PC-9 (cell line): Measurements from ENCODE around the gene SLC7A14. TPM values are rescaled to one million over a fixed set of nuclear protein-coding genes. Genes with fewer than 3 reads are reported as not detected.

ENCODE experiments used
- BruUV-seq: library from RNA; stranded (reverse); fragments of 400-500 nt; replicated peaks from 2 replicates; lab custom pipeline; 2021; lab: Mats Ljungman, UMichigan
- CTCF ChIA-PET: fragments of 300-600 bp; sonication (Branson Sonifier 250); formaldehyde crosslinking; loops from one replicate; lab custom pipeline; 2022; ENCODE audit warnings: antibody characterized with exemption; lab: Charles Lee
- POLR2A ChIA-PET: fragments of 300-600 bp; sonication (Branson Sonifier 250); formaldehyde crosslinking; loops from one replicate; lab custom pipeline; 2022; ENCODE audit warnings: antibody characterized with exemption; ENCODE audit not compliant: unreplicated experiment; lab: Charles Lee
- DNase-seq, 2 experiments: peaks; one replicate each; pipeline versions ENCODE4 v3.0.0 to v3.0.0-alpha.2; 2015 to 2022; ENCODE audit warnings: mixed read lengths in 1 of 2
- H2AFZ ChIP-seq: fragments of 200-600 bp; sonication (generic); 2 replicates; pipeline ENCODE4 v1.8.1; 2017; ENCODE audit warnings: antibody characterized with exemption
- H3F3A ChIP-seq: fragments of 200-600 bp; sonication (generic); 2 replicates; pipeline ENCODE4 v1.8.1; 2017; ENCODE audit warnings: antibody characterized with exemption, mild to moderate bottlenecking, low read depth; ENCODE audit not compliant: insufficient read depth
- H3K27ac ChIP-seq: fragments of 200-600 bp; sonication (generic); 2 replicates; pipeline ENCODE4 v1.6.1; 2016; ENCODE audit warnings: mixed run types
- H3K27me3 ChIP-seq: fragments of 200-600 bp; sonication (generic); 2 replicates; pipeline ENCODE4 v1.6.1; 2016; ENCODE audit warnings: low read depth, mixed run types; ENCODE audit not compliant: insufficient read depth
- H3K36me3 ChIP-seq: fragments of 200-600 bp; sonication (generic); 2 replicates; pipeline ENCODE4 v1.6.1; 2016; ENCODE audit warnings: low read depth, mixed run types
- H3K4me1 ChIP-seq: fragments of 200-600 bp; sonication (generic); replicated peaks from 2 replicates; pipeline ENCODE4 v1.6.1; 2016; ENCODE audit warnings: mixed run types; ENCODE audit not compliant: insufficient read depth
- H3K4me2 ChIP-seq: fragments of 200-600 bp; sonication (generic); 2 replicates; pipeline ENCODE4 v1.6.1; 2017; ENCODE audit warnings: mixed run types
- H3K4me3 ChIP-seq: fragments of 200-600 bp; sonication (generic); 2 replicates; pipeline ENCODE4 v1.6.1; 2016; ENCODE audit warnings: mixed run types
- H3K79me2 ChIP-seq: fragments of 200-600 bp; sonication (generic); 2 replicates; pipeline ENCODE4 v1.6.1; 2017; ENCODE audit warnings: low read depth, mixed run types
- H3K9me2 ChIP-seq: fragments of 200-600 bp; sonication (generic); 2 replicates; pipeline ENCODE4 v1.8.1; 2017; ENCODE audit warnings: mild to moderate bottlenecking; ENCODE audit not compliant: insufficient read depth
- H3K9me3 ChIP-seq: fragments of 200-600 bp; sonication (generic); 2 replicates; pipeline ENCODE4 v1.8.1; 2016; ENCODE audit warnings: low read depth; ENCODE audit not compliant: insufficient read depth
- H4K20me1 ChIP-seq: fragments of 200-600 bp; sonication (generic); 2 replicates; pipeline ENCODE4 v1.8.1; 2017; ENCODE audit not compliant: insufficient read depth
- EZH2 ChIP-seq: fragments of 200-600 bp; sonication (generic); IDR thresholded peaks from 2 replicates; pipeline ENCODE4 v1.8.0; 2017; ENCODE audit warnings: antibody characterized with exemption, low read depth
- intact Hi-C: fragments of 100-400 bp; cut with micrococcal nuclease; formaldehyde crosslinking; loops from one replicate; pipeline ENCODE4 v1.10.0; 2022; ENCODE audit not compliant: unreplicated experiment
- total RNA-seq: library from RNA; stranded (reverse); gene quantifications from 2 replicates; pipeline ENCODE4 v1.2.3, GENCODE V29; 2021
- TF ChIP-seq, protein P1 (sequence below): fragments of 200-600 bp; sonication (generic); conservative IDR thresholded peaks from 2 replicates; pipeline ENCODE4 v1.6.1; 2017; ENCODE audit warnings: mixed run types, antibody characterized with exemption, mild to moderate bottlenecking, moderate library complexity

The SLC7A14 gene
- total RNA-seq, 1 experiment from 2014 or later, result not detected

GRCh38 chr3:170500995-170501394 is 84.9 kb downstream of the SLC7A14 start:
- Histone ChIP-seq H3K36me3 (no peaks in the 10 kb centered on the region; the same call in 1 of the 2 replicates), H3K4me3 (no peak overlapping the region), H3K27me3 (no peaks in the 10 kb centered on the region), H3K9me3 (no peaks in the 10 kb centered on the region), H3K4me1 (peaks cover 6% of the 10 kb centered on the region), H3K79me2 (no peaks in the 10 kb centered on the region), H2AFZ (no peak overlapping the region), H3F3A (no peaks in the 10 kb centered on the region), H3K4me2 (no peak overlapping the region), H3K9me2 (no peaks in the 10 kb centered on the region), H3K27ac (no peak overlapping the region), H4K20me1 (no peaks in the 10 kb centered on the region)
- no peak for TF ChIP-seq EZH2
- TF ChIP-seq, protein P1, sequence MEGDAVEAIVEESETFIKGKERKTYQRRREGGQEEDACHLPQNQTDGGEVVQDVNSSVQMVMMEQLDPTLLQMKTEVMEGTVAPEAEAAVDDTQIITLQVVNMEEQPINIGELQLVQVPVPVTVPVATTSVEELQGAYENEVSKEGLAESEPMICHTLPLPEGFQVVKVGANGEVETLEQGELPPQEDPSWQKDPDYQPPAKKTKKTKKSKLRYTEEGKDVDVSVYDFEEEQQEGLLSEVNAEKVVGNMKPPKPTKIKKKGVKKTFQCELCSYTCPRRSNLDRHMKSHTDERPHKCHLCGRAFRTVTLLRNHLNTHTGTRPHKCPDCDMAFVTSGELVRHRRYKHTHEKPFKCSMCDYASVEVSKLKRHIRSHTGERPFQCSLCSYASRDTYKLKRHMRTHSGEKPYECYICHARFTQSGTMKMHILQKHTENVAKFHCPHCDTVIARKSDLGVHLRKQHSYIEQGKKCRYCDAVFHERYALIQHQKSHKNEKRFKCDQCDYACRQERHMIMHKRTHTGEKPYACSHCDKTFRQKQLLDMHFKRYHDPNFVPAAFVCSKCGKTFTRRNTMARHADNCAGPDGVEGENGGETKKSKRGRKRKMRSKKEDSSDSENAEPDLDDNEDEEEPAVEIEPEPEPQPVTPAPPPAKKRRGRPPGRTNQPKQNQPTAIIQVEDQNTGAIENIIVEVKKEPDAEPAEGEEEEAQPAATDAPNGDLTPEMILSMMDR, result no peak
- POLR2A ChIA-PET, result interaction anchor here (0.6 kb wide), 1 partner anchor 87 kb away, joined by 9 read pairs; no protein-coding TSS in a partner anchor
- no TSS peak for BruUV-seq
- DNase-seq, result no peak
- CTCF ChIA-PET, result interaction anchor here (0.5 kb wide), 1 partner anchor 391 kb away, joined by 3 read pairs; no protein-coding TSS in a partner anchor
- intact Hi-C loops, result no loop called here

DNA sequence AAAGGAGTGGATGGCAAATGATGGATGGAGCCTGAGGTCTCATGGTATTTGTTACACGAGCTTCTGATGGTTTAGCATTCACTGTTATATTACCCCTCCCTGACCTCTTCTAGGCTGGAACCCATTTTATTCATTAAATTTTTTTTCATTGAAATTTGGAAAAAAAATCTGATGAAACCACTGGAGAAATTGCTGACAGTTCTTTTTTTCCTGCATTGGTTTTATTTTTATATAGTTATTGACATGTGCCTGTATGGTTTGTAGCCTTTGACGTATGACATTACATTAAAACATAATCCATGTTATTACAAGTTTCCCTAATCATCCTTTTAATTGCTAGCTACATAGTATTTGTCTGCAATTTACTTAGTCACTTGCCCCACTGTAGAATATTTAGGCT is 85.4 kb downstream of the SLC7A14 start:
- POLR2A ChIA-PET, result interaction anchor here (0.6 kb wide), 1 partner anchor 88 kb away, joined by 9 read pairs; no protein-coding TSS in a partner anchor
- Histone ChIP-seq H3K27ac (no peak overlapping the region), H4K20me1 (no peaks in the 10 kb centered on the region), H2AFZ (no peak overlapping the region), H3K9me3 (no peaks in the 10 kb centered on the region), H3K27me3 (no peaks in the 10 kb centered on the region), H3K4me1 (peaks cover 6% of the 10 kb centered on the region), H3K36me3 (no peaks in the 10 kb centered on the region; the same call in 1 of the 2 replicates), H3K79me2 (no peaks in the 10 kb centered on the region), H3K9me2 (no peaks in the 10 kb centered on the region), H3F3A (no peaks in the 10 kb centered on the region), H3K4me3 (no peak overlapping the region), H3K4me2 (no peak overlapping the region)
- CTCF ChIA-PET, result no interaction called here
- no peak for DNase-seq
- BruUV-seq, result no TSS peak
- intact Hi-C loops, result no loop called here
- no peak for TF ChIP-seq EZH2
- TF ChIP-seq, protein P1, result no peak

DNA sequence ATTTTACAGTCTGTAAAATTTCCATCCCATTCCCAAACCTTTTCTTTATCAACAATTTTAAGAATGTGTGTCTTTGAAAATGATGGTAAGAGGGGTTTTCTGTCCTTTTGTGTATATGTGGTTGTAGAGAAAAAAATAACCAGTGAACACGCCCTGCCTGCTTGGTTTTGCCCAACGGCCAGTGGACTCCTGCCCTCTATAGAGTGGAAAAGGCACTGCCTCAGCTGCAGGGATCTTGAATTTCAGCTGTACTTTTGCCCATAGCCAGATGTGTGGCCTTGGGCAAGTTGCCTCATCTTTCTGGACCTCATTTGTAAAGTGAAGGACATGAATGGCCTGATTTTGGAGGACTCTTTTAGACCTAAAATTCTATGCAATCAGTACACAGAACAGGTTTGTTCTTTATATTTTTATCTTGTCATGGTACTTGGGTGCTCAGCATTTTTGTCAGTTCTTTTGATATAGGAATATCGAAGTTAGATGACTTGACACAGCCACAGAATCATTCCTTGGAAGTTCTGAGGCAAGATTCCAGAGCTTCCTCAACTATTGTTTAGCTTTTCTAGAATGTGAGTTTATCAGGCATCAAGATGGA is 86.2 kb downstream of the SLC7A14 start:
- no TSS peak for BruUV-seq
- intact Hi-C loops, result no loop called here
- POLR2A ChIA-PET, result no interaction called here

More for the DNA sequence above, 86.2 kb downstream of the SLC7A14 start:
- Histone ChIP-seq H3K79me2 (no peaks in the 10 kb centered on the region), H3F3A (no peaks in the 10 kb centered on the region), H3K36me3 (no peaks in the 10 kb centered on the region; the same call in 1 of the 2 replicates), H3K4me2 (no peak overlapping the region), H4K20me1 (no peaks in the 10 kb centered on the region), H3K27me3 (no peaks in the 10 kb centered on the region), H3K27ac (no peak overlapping the region), H2AFZ (no peak overlapping the region), H3K9me3 (no peaks in the 10 kb centered on the region), H3K9me2 (no peaks in the 10 kb centered on the region), H3K4me3 (no peak overlapping the region), H3K4me1 (peaks cover 6% of the 10 kb centered on the region)
- TF ChIP-seq, protein P1, result peak; percentile 52
- no peak for TF ChIP-seq EZH2
- no peak for DNase-seq
- CTCF ChIA-PET, result no interaction called here
